DND-41 (cell line): ENCODE results near the gene SPATS2.

Experiments
- ATAC-seq: fragments of 200-7000 bp; cut with Tn5 transposase; 3 replicates; pipeline ENCODE4 v1.9.1; 2021; ENCODE audit warnings: low read depth; ENCODE audit not compliant: insufficient read depth
- DNase-seq: peaks from one replicate; pipeline ENCODE4 v3.0.0-alpha.2; 2020
- H2AFZ ChIP-seq: 2 replicates; pipeline ENCODE4 v1.6.0; 2012; ENCODE audit warnings: low read depth, low read length
- H3K27ac ChIP-seq: 2 replicates; pipeline ENCODE4 v1.5.1; 2012; ENCODE audit warnings: low read length, inconsistent platforms
- H3K27me3 ChIP-seq: fragments of 200-600 bp; sonication (generic); 2 replicates; pipeline ENCODE4 v1.6.0; 2012; ENCODE audit warnings: low read length, mild to moderate bottlenecking, inconsistent platforms; ENCODE audit not compliant: insufficient read depth, poor library complexity
- H3K36me3 ChIP-seq: 2 replicates; pipeline ENCODE4 v1.5.1; 2012; ENCODE audit warnings: low read length, inconsistent platforms; ENCODE audit not compliant: insufficient read depth
- H3K4me1 ChIP-seq: 2 replicates; pipeline ENCODE4 v1.5.1; 2012; ENCODE audit warnings: mild to moderate bottlenecking, low read length; ENCODE audit not compliant: insufficient read depth
- H3K4me2 ChIP-seq: 2 replicates; pipeline ENCODE4 v1.6.0; 2012; ENCODE audit warnings: mild to moderate bottlenecking, moderate library complexity, low read length, inconsistent platforms; ENCODE audit not compliant: insufficient read depth
- H3K4me3 ChIP-seq, 2 experiments: fragments of 200-600 bp in 1 of 2; shearing (Covaris generic) in 1 of 2; 2 replicates each; pipeline ENCODE4 v1.5.1; 2012 to 2016; ENCODE audit warnings: inconsistent platforms in 2 of 2, low read length in 2 of 2, mild to moderate bottlenecking in 2 of 2, low read depth in 1 of 2, moderate library complexity in 1 of 2
- H3K79me2 ChIP-seq: 2 replicates; pipeline ENCODE4 v1.6.0; 2012; ENCODE audit warnings: low read length, inconsistent platforms; ENCODE audit not compliant: insufficient read depth
- H3K9ac ChIP-seq: 2 replicates; pipeline ENCODE4 v1.6.0; 2012; ENCODE audit warnings: low read depth, mild to moderate bottlenecking, inconsistent platforms, low read length, moderate library complexity
- H3K9me3 ChIP-seq: 2 replicates; pipeline ENCODE4 v1.5.1; 2012; ENCODE audit warnings: low read length, moderate library complexity, mild to moderate bottlenecking, inconsistent platforms; ENCODE audit not compliant: insufficient read depth, severe bottlenecking
- H4K20me1 ChIP-seq: 2 replicates; pipeline ENCODE4 v1.6.0; 2012; ENCODE audit warnings: low read length; ENCODE audit not compliant: insufficient read depth
- EZH2 ChIP-seq: IDR thresholded peaks from 3 replicates; pipeline ENCODE4 v1.6.1; 2012; ENCODE audit warnings: borderline replicate concordance, low read depth, mild to moderate bottlenecking, moderate library complexity, low read length, inconsistent platforms; ENCODE audit not compliant: severe bottlenecking
- TF ChIP-seq, protein P1 (sequence below): IDR thresholded peaks from 2 replicates; pipeline ENCODE4 v1.5.1; 2012; ENCODE audit warnings: borderline replicate concordance, low read length, moderate library complexity, mild to moderate bottlenecking; ENCODE audit not compliant: poor library complexity, severe bottlenecking; ENCODE audit errors: extremely low read depth

The SPATS2 gene

GRCh38 chr12:49465132-49465531 lies 97.9 kb downstream of the SPATS2 start:
- no peaks in the 10 kb centered on the region for H3K79me2 ChIP-seq
- DNase-seq (no peak), ATAC-seq (no peak)
- no peak for TF ChIP-seq EZH2
- TF ChIP-seq, protein P1, sequence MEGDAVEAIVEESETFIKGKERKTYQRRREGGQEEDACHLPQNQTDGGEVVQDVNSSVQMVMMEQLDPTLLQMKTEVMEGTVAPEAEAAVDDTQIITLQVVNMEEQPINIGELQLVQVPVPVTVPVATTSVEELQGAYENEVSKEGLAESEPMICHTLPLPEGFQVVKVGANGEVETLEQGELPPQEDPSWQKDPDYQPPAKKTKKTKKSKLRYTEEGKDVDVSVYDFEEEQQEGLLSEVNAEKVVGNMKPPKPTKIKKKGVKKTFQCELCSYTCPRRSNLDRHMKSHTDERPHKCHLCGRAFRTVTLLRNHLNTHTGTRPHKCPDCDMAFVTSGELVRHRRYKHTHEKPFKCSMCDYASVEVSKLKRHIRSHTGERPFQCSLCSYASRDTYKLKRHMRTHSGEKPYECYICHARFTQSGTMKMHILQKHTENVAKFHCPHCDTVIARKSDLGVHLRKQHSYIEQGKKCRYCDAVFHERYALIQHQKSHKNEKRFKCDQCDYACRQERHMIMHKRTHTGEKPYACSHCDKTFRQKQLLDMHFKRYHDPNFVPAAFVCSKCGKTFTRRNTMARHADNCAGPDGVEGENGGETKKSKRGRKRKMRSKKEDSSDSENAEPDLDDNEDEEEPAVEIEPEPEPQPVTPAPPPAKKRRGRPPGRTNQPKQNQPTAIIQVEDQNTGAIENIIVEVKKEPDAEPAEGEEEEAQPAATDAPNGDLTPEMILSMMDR = no peak
- H4K20me1 ChIP-seq = no peaks in the 10 kb centered on the region
- no peak overlapping the region for H3K27ac ChIP-seq
- H3K27me3 ChIP-seq = no peaks in the 10 kb centered on the region
- H2AFZ ChIP-seq = no peak overlapping the region
- H3K9me3 ChIP-seq = no peaks in the 10 kb centered on the region
- no peak overlapping the region for H3K4me2 ChIP-seq
- H3K36me3 ChIP-seq = peaks cover 14% of the 10 kb centered on the region
- no peak overlapping the region for H3K9ac ChIP-seq
- no peaks in the 10 kb centered on the region for H3K4me1 ChIP-seq
- H3K4me3 ChIP-seq = no peak overlapping the region

DNA sequence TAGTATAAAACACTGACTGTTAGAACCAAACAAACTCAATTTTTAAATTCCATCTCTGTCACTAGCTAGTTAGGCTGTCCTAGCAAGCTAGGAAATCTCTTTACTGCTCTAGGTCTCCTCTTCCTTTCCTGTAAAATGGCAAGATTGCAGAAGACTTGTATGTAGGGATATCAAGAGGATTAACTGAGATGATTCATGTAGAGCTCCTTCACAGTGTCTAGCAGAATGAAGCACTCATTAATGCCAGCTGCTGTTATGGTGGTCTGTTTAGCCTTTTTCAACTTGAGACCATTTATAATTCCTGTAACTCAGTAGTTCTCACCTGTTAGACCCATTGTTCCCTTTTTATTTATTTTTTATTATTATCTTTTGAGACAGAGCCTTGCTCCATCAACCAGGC lies 103.7 kb downstream of the SPATS2 start:
- Histone ChIP-seq H3K4me3 (no peak overlapping the region), H3K79me2 (no peaks in the 10 kb centered on the region), H3K36me3 (peaks cover 3% of the 10 kb centered on the region; the same call in 1 of the 2 replicates), H3K4me1 (no peaks in the 10 kb centered on the region), H3K9me3 (no peaks in the 10 kb centered on the region), H3K9ac (no peak overlapping the region), H3K27me3 (no peaks in the 10 kb centered on the region), H4K20me1 (peaks cover 4% of the 10 kb centered on the region; the same call in 1 of the 2 replicates), H3K27ac (no peak overlapping the region), H3K4me2 (no peak overlapping the region), H2AFZ (no peak overlapping the region)
- no peak for DNase-seq
- no peak for ATAC-seq
- TF ChIP-seq, protein P1 = no peak
- TF ChIP-seq EZH2 = no peak

DNA sequence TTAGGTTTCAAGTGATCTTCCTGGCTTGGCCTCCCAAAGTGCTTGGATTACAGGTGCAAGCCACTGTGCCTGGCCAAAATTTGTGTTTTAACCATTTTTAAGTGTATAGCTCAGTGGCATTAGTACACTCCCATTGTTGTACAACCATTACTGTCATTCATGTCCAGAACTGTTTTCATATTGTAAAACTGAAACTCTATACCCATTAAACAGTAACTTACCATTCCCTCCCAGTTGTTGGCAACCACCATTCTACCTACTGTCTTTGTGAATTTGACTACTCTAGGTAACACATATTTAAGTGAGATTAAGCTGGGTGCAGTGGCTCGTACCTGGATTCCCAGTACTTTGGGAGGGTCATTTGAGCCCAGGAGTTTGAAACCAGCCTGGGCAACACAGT lies 104.3 kb downstream of the SPATS2 start:
- H3K4me2 ChIP-seq = no peak overlapping the region
- H3K36me3 ChIP-seq = peaks cover 8% of the 10 kb centered on the region; the same call in 1 of the 2 replicates
- H3K27me3 ChIP-seq = no peaks in the 10 kb centered on the region
- H3K4me3 ChIP-seq = no peak overlapping the region
- no peak overlapping the region for H2AFZ ChIP-seq
- DNase-seq = no peak
- no peak overlapping the region for H3K9ac ChIP-seq
- ATAC-seq = no peak
- no peak for TF ChIP-seq EZH2
- TF ChIP-seq, protein P1 = no peak
- no peaks in the 10 kb centered on the region for H3K9me3 ChIP-seq
- H3K4me1 ChIP-seq = no peaks in the 10 kb centered on the region
- H3K27ac ChIP-seq = no peak overlapping the region
- H4K20me1 ChIP-seq = peaks cover 8% of the 10 kb centered on the region; the same call in 1 of the 2 replicates
- no peaks in the 10 kb centered on the region for H3K79me2 ChIP-seq

GRCh38 chr12:49476091-49476490 lies 108.8 kb downstream of the SPATS2 start:
- Histone ChIP-seq H3K36me3 (peaks cover 8% of the 10 kb centered on the region; the same call in 1 of the 2 replicates), H3K27ac (no peak overlapping the region), H4K20me1 (peaks cover 14% of the 10 kb centered on the region; the same call in 1 of the 2 replicates), H3K9me3 (no peaks in the 10 kb centered on the region), H3K4me2 (no peak overlapping the region), H3K27me3 (no peaks in the 10 kb centered on the region), H3K4me1 (no peaks in the 10 kb centered on the region), H3K9ac (no peak overlapping the region), H3K4me3 (no peak overlapping the region), H3K79me2 (no peaks in the 10 kb centered on the region), H2AFZ (no peak overlapping the region)
- ATAC-seq = no peak
- DNase-seq = no peak
- TF ChIP-seq EZH2 = no peak
